Endothelial cell of umbilical vein (primary cell): Measurements from ENCODE around the gene CD38. TPM values are rescaled to one million over a fixed set of nuclear protein-coding genes. Genes with fewer than 3 reads are reported as not detected.

ENCODE experiments used
- BruUV-seq: library from RNA; stranded (reverse); fragments of 400-500 nt; replicated peaks from 2 replicates; lab custom pipeline; 2021; lab: Mats Ljungman, UMichigan
- CTCF ChIA-PET: fragments of 300-600, 350-600 bp; sonication (Branson Sonifier 250); formaldehyde crosslinking; loops from one replicate; lab custom pipeline; 2021; ENCODE audit warnings: antibody characterized with exemption, inconsistent platforms; lab: Charles Lee
- POLR2A ChIA-PET: fragments of 300-600, 350-600 bp; sonication (Branson Sonifier 250); formaldehyde crosslinking; loops from one replicate; lab custom pipeline; 2021; ENCODE audit warnings: antibody characterized with exemption, inconsistent platforms; lab: Charles Lee
- DNase-seq: peaks from one replicate; pipeline ENCODE4 v3.0.0-alpha.2; 2011; ENCODE audit warnings: low read depth, low spot score
- FAIRE-seq: peaks from 2 replicates; lab custom pipeline; 2011; peaks lifted over from hg19 to GRCh38; lab: Jason Lieb, UNC
- H2AFZ ChIP-seq: 2 replicates; pipeline ENCODE4 v1.6.0; 2012; ENCODE audit warnings: low read depth, low read length, control low read depth, inconsistent platforms
- H3K27ac ChIP-seq: 2 replicates; pipeline ENCODE4 v1.5.1; 2011; ENCODE audit warnings: low read depth, mild to moderate bottlenecking, control low read depth, low read length, moderate library complexity; ENCODE audit not compliant: insufficient read depth
- H3K27me3 ChIP-seq, 2 experiments: 2 replicates each; pipeline versions ENCODE4 v1.6.0 to v1.6.1; 2011; ENCODE audit warnings: low read length in 2 of 2, mixed read lengths in 1 of 2; ENCODE audit not compliant: control insufficient read depth in 2 of 2, insufficient read depth in 2 of 2
- H3K36me3 ChIP-seq, 2 experiments: 2 replicates in 1 of 2; 3 replicates in 1 of 2; pipeline ENCODE4 v1.5.1; 2011; ENCODE audit warnings: low read length in 2 of 2, mild to moderate bottlenecking in 1 of 2, moderate library complexity in 1 of 2; ENCODE audit not compliant: control insufficient read depth in 2 of 2, insufficient read depth in 2 of 2; ENCODE audit errors: extremely low read depth in 1 of 2
- H3K4me1 ChIP-seq: 3 replicates; pipeline ENCODE4 v1.5.1; 2011; ENCODE audit warnings: mild to moderate bottlenecking, low read length; ENCODE audit not compliant: control insufficient read depth, insufficient read depth; ENCODE audit errors: extremely low read depth
- H3K4me2 ChIP-seq: 2 replicates; pipeline ENCODE4 v1.6.1; 2011; ENCODE audit warnings: low read length, control low read depth, mixed read lengths; ENCODE audit not compliant: insufficient read depth
- H3K4me3 ChIP-seq, 3 experiments: fragments of 200-600 bp in 1 of 3; sonication (generic), shearing (Covaris generic) in 1 of 3; replicated peaks in 1 of 3; 2 replicates each; pipeline ENCODE4 v1.5.1; 2011 to 2016; ENCODE audit warnings: control low read depth in 3 of 3, low read length in 3 of 3, mild to moderate bottlenecking in 2 of 3, inconsistent platforms in 1 of 3, low read depth in 1 of 3, moderate library complexity in 1 of 3; ENCODE audit not compliant: insufficient read depth in 1 of 3
- H3K79me2 ChIP-seq: 2 replicates; pipeline ENCODE4 v1.6.0; 2012; ENCODE audit warnings: low read length, inconsistent platforms; ENCODE audit not compliant: control insufficient read depth, insufficient read depth
- H3K9ac ChIP-seq: replicated peaks from 2 replicates; pipeline ENCODE3; 2011; ENCODE audit warnings: low read length, control low read depth; ENCODE audit not compliant: insufficient read depth; ENCODE audit errors: extremely low read depth
- H3K9me1 ChIP-seq: replicated peaks from 3 replicates; pipeline ENCODE4 v1.6.0; 2011; ENCODE audit warnings: mild to moderate bottlenecking, low read length; ENCODE audit not compliant: control insufficient read depth, insufficient read depth; ENCODE audit errors: extremely low read depth
- H3K9me3 ChIP-seq: replicated peaks from 2 replicates; pipeline ENCODE4 v1.5.1; 2012; ENCODE audit warnings: low read length, inconsistent platforms; ENCODE audit not compliant: control insufficient read depth, insufficient read depth
- H4K20me1 ChIP-seq: replicated peaks from 2 replicates; pipeline ENCODE3; 2011; ENCODE audit warnings: mild to moderate bottlenecking, low read length; ENCODE audit not compliant: control insufficient read depth, insufficient read depth; ENCODE audit errors: extremely low read depth
- EZH2 ChIP-seq: IDR thresholded peaks from 2 replicates; pipeline ENCODE4 v1.6.1; 2012; ENCODE audit warnings: borderline replicate concordance, low read depth, mild to moderate bottlenecking, moderate library complexity, low read length, inconsistent platforms; ENCODE audit not compliant: severe bottlenecking
- FOS ChIP-seq: IDR thresholded peaks from 2 replicates; pipeline ENCODE4 v1.6.1; 2011; ENCODE audit warnings: mild to moderate bottlenecking, low read length, moderate library complexity, borderline replicate concordance; ENCODE audit not compliant: insufficient read depth
- GATA2 ChIP-seq: IDR thresholded peaks from 2 replicates; pipeline ENCODE4 v1.7.0; 2011; ENCODE audit warnings: low read depth, mild to moderate bottlenecking, moderate library complexity, mixed read lengths, low read length; ENCODE audit not compliant: insufficient read length, insufficient read depth
- JUN ChIP-seq: IDR thresholded peaks from 2 replicates; pipeline ENCODE4 v1.6.1; 2011; ENCODE audit warnings: borderline replicate concordance, low read depth; ENCODE audit not compliant: insufficient read length, insufficient read depth
- MAX ChIP-seq: IDR thresholded peaks from 2 replicates; pipeline ENCODE4 v1.6.1; 2011; ENCODE audit not compliant: insufficient read depth, insufficient read length
- MYC ChIP-seq: IDR thresholded peaks from one replicate; pipeline ENCODE4 v1.6.1; 2011; ENCODE audit warnings: mild to moderate bottlenecking, low read depth, low read length
- POLR2A ChIP-seq: IDR thresholded peaks from 2 replicates; pipeline ENCODE4 v1.6.1; 2012; ENCODE audit warnings: low read depth, mild to moderate bottlenecking, control low read depth, low read length
- POLR2AphosphoS5 ChIP-seq: IDR thresholded peaks from 2 replicates; pipeline ENCODE4 v1.6.1; 2012; ENCODE audit warnings: low read depth, mild to moderate bottlenecking, control low read depth, low read length, moderate library complexity; ENCODE audit not compliant: insufficient read depth
- dilution Hi-C: fragments of 300-500 bp; cut with MboI; formaldehyde crosslinking; loops from one replicate; pipeline ENCODE4 v1.15.0; 2019; ENCODE audit warnings: low sequenced_read_pairs; ENCODE audit not compliant: extremely low pct_ligation_motif_present
- intact Hi-C: fragments of 100-400 bp; cut with micrococcal nuclease; formaldehyde crosslinking; loops from one replicate; pipeline ENCODE4 v1.10.0; 2022
- polyA plus RNA-seq, 4 experiments: library from polyadenylated mRNA; depleted of rRNA in 3 of 4; stranded (reverse) in 3 of 4; unstranded in 1 of 4; fragments of >200 nt; gene quantifications; 2 replicates each; pipeline versions ENCODE4 v1.2.1 to v1.2.3, GENCODE V29; 2011 to 2012; ENCODE audit warnings: missing spikeins in 1 of 4
- total RNA-seq: library from RNA; stranded (reverse); gene quantifications from 2 replicates; pipeline ENCODE4 v1.2.3, GENCODE V29; 2021
- TF ChIP-seq, protein P1 (sequence below), 2 donors: IDR thresholded peaks; 1 replicate in 1 of 2; 2 replicates in 1 of 2; pipeline ENCODE4 v1.5.1; 2011; ENCODE audit warnings: low read length in 2 of 2, mild to moderate bottlenecking in 2 of 2, moderate library complexity in 2 of 2, control low read depth in 1 of 2, inconsistent platforms in 1 of 2, low read depth in 1 of 2; ENCODE audit not compliant: insufficient read depth in 1 of 2; ENCODE audit errors: extremely low read depth in 1 of 2

The CD38 gene
- total and polyA plus RNA-seq, 2 donors (not counting 3 experiments of a cell fraction or from before 2014, with no cell fraction given) = 0.11 to 0.31 TPM

- Histone ChIP-seq H3K4me2 (no peak overlapping the region), H3K4me3 (no peak overlapping the region), H3K9me1 (no peaks in the 10 kb centered on the region), H3K9me3 (no peaks in the 10 kb centered on the region), H3K27me3 (peaks cover 5 to 17% of the 10 kb centered on the region in 2 experiments), H3K36me3 (no peaks in the 10 kb centered on the region), H2AFZ (no peak overlapping the region), H3K4me1 (no peaks in the 10 kb centered on the region), H4K20me1 (no peaks in the 10 kb centered on the region), H3K79me2 (no peaks in the 10 kb centered on the region), H3K9ac (no peak overlapping the region), H3K27ac (no peak overlapping the region)
- POLR2A ChIA-PET = no interaction called here
- no TSS peak for BruUV-seq
- CTCF ChIA-PET = no interaction called here
- dilution Hi-C loops = no loop called here
- no peak for FAIRE-seq
- TF ChIP-seq, protein P1, sequence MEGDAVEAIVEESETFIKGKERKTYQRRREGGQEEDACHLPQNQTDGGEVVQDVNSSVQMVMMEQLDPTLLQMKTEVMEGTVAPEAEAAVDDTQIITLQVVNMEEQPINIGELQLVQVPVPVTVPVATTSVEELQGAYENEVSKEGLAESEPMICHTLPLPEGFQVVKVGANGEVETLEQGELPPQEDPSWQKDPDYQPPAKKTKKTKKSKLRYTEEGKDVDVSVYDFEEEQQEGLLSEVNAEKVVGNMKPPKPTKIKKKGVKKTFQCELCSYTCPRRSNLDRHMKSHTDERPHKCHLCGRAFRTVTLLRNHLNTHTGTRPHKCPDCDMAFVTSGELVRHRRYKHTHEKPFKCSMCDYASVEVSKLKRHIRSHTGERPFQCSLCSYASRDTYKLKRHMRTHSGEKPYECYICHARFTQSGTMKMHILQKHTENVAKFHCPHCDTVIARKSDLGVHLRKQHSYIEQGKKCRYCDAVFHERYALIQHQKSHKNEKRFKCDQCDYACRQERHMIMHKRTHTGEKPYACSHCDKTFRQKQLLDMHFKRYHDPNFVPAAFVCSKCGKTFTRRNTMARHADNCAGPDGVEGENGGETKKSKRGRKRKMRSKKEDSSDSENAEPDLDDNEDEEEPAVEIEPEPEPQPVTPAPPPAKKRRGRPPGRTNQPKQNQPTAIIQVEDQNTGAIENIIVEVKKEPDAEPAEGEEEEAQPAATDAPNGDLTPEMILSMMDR (IDR thresholded peaks at IDR 0.05; ENCODE audit: extremely low read depth in 1 of 2, insufficient read depth in 1 of 2, low read depth in 1 of 2, low read length in 2 of 2) = no peak
- TF ChIP-seq POLR2A = no peak
- no peak for TF ChIP-seq GATA2
- TF ChIP-seq POLR2AphosphoS5 = no peak
- no peak for TF ChIP-seq FOS
- no peak for TF ChIP-seq JUN
- no peak for TF ChIP-seq EZH2
- no peak for TF ChIP-seq MYC
- TF ChIP-seq MAX = no peak
- DNase-seq = no peak
- intact Hi-C loops = no loop called here
Measured at GRCh38 chr4:15897577-15897976, 119.4 kb downstream of the CD38 start.
